ENCODE measurements around the gene MAPK12. TPM values are rescaled to one million over a fixed set of nuclear protein-coding genes. Genes with fewer than 3 reads are reported as not detected.

Gene MAPK12
- total and polyA plus RNA-seq, 2 of the 4 experiments (the other 2 are of a cell fraction), result 41.0 to 56.3 TPM

DNA sequence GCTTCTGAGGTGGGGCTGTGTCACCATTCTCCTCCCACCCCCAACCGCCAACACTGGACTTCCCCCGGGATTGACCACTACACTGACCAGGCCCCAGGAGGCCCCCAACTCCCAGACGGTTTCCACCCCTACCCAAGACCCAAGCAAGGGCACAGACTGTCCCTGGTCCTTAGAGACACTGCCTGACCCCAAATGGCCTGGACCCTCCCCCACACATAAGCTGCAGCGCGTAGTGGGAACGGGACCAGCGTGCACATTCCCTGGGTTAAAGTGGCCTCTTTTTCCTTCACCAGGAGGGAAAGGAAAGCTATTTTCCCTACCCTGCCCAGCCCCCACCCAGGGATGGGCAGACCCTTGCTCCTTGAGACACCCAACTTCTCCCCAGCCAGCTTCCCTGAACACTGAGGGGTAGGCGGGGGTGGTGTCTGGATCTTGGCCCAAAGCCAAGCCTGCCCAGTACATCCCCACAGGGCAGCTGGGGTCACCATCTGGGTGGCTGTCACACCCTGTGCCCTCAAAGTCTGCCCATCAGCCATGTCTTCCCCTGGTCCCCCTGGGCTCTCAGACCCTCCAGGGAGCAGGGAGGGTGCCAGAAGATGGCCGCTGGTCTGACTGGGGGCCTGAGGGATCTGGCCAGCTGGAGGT lies 1.6 kb upstream of the MAPK12 start:
- Histone ChIP-seq H3K4me1 (ENCODE audit: control insufficient read depth, insufficient read depth, low read length) (peaks cover 19% of the 10 kb centered on the region), H2AFZ (replicated peaks; ENCODE audit: low read length, poor library complexity) (peak overlapping the region; percentile 63), H2BK20ac (ENCODE audit: low read depth, low read length) (no peak overlapping the region), H4K20me1 (ENCODE audit: insufficient read depth, low read length) (peaks cover 23% of the 10 kb centered on the region), H2AK9ac (replicated peaks; ENCODE audit: low read depth, low read length, poor library complexity) (peak overlapping the region; percentile 95), H3K18ac (ENCODE audit: low read depth, low read length) (no peak overlapping the region), H3K79me1 (ENCODE audit: low read depth in 1 of 2, low read length in 2 of 2) (peaks cover 9 to 31% of the 10 kb centered on the region in 2 experiments; a peak in 3 of 4 replicates), H3K27me3 (ENCODE audit: control insufficient read depth, insufficient read depth, low read length) (no peaks in the 10 kb centered on the region), H3K4me3 (ENCODE audit: insufficient read depth, low read depth, low read length) (no peak overlapping the region), H4K91ac (ENCODE audit: insufficient read depth, low read depth, low read length) (peak overlapping the region; percentile 47; the same call in 1 of the 2 replicates), H2BK5ac (ENCODE audit: low read depth, low read length, poor library complexity, severe bottlenecking) (peak overlapping the region; percentile 8), H4K5ac (ENCODE audit: low read depth, low read length) (no peak overlapping the region), H3K9me3 (ENCODE audit: control insufficient read depth, insufficient read depth, low read length) (no peaks in the 10 kb centered on the region), H3K4ac (ENCODE audit: low read depth, low read length) (no peak overlapping the region; the same call in 1 of the 2 replicates), H2BK120ac (ENCODE audit: low read depth, low read length) (no peak overlapping the region), H4K8ac (ENCODE audit: low read depth in 2 of 2, low read length in 2 of 2) (no peak overlapping the region), H3K9ac (ENCODE audit: low read depth, low read length) (no peak overlapping the region), H3K9me1 (ENCODE audit: insufficient read depth, low read length) (peaks cover 4% of the 10 kb centered on the region; the same call in 1 of the 2 replicates), H3K23ac (ENCODE audit: low read depth, low read length) (no peak overlapping the region), H3K36me3 (ENCODE audit: control insufficient read depth, insufficient read depth, low read length) (no peaks in the 10 kb centered on the region), H3K56ac (ENCODE audit: extremely low read depth, insufficient read depth, low read length) (no peak overlapping the region), H2AK5ac (ENCODE audit: low read depth, low read length) (peak overlapping the region; percentile 59), H2BK15ac (ENCODE audit: low read depth, low read length) (no peak overlapping the region), H3K4me2 (ENCODE audit: low read depth, low read length) (no peak overlapping the region), H3K14ac (replicated peaks; ENCODE audit: low read depth, low read length) (no peak overlapping the region; the same call in 1 of the 2 replicates), H3K27ac (ENCODE audit: insufficient read depth, low read length) (no peak overlapping the region)
- TF ChIP-seq RCOR1 (IDR thresholded peaks at IDR 0.05; ENCODE audit: insufficient replicate concordance, low read length) (no peak), CEBPB (IDR thresholded peaks at IDR 0.05; ENCODE audit: low read depth, low read length) (no peak), BHLHE40 (IDR thresholded peaks at IDR 0.05; ENCODE audit: low read depth, low read length) (no peak), POLR2A (IDR thresholded peaks at IDR 0.05; ENCODE audit: low read depth, low read length) (no peak), RFX5 (IDR thresholded peaks at IDR 0.05; ENCODE audit: low read depth, low read length) (no peak), FOS (IDR thresholded peaks at IDR 0.05; ENCODE audit: low read depth, low read length) (no peak), SMC3 (IDR thresholded peaks at IDR 0.05; ENCODE audit: low read depth, low read length) (no peak), MAZ (IDR thresholded peaks at IDR 0.05; ENCODE audit: borderline replicate concordance, low read depth, low read length) (no peak), RAD21 (IDR thresholded peaks at IDR 0.05; ENCODE audit: low read length) (no peak)
- dilution Hi-C loops (cut with HindIII; ENCODE audit: low sequenced_read_pairs, unreplicated experiment) (no loop called here), intact Hi-C loops (cut with micrococcal nuclease) (no loop called here), in situ Hi-C loops (cut with MboI; ENCODE audit: low sequenced_read_pairs) (no loop called here)
- no peak for DNase-seq
- ChIA-PET CTCF (interaction anchor here (0.5 kb wide), 1 partner anchor 34 kb away, joined by 7 read pairs; no protein-coding TSS in a partner anchor), POLR2A (ENCODE audit: unreplicated experiment) (no interaction called here)
- ATAC-seq (ENCODE audit: low read depth), result no peak
- WGBS, 2 experiments (ENCODE audit: extremely low coverage in 2 of 2, insufficient read length in 1 of 2), result 92% methylated on average over 2 of the region's 9 CpGs; no CpG with 5 or more reads in 1 of the 2 experiments
- no TSS peak for BruUV-seq (replicated peaks)
